GM21528 (cell line): ENCODE data around the gene ADRA2A.

Source experiments
- ATAC-seq: cut with Tn5 transposase; IDR thresholded peaks from one replicate; pipeline ENCODE4 v1.9.1; 2021; ENCODE audit warnings: mild to moderate bottlenecking, moderate library complexity; ENCODE audit not compliant: unreplicated experiment, low FRiP score

ADRA2A gene

GRCh38 chr10:111076682-111077478 lies at the start of gene ADRA2A:
Gene ADRA2A, plus strand, starts transcription at chr10:111077029. Its CDS starts 968 bp downstream, at chr10:111077997.
- ATAC-seq: peak; percentile 33

DNA sequence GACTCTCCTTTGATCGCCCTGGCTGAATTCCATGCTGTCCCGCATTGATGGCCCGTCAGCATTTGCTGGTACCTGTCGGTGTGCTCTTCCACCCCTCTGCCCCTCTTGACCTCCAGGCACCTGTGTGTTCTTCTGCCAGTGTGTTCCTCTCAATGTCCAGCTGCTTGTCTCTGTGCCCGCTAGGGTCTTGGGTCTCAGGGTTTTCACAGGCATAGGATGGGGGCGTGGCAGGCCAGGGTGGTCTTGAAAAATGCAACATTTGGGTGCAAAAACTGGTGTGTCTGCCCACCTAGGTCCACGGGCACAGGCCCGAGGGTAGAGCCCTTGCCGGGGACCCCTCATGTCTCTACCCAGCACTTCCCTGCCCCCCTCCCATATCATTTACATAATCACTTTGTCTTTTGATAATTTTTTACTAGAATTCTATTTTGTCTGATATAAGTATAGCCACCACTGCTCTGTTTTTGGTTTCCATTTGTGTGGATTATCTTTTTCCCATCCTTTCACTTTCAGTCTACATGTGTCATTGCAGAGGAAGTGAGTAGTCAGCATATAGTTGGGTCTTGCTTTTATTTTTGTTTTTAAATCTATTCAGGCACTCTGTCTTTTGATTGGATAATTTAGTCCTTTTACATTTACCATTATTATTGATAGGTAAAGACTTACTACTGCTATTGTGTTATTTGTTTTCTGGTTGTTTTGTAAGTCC lies 46.6 kb upstream of the ADRA2A start:
- no peak for ATAC-seq

DNA sequence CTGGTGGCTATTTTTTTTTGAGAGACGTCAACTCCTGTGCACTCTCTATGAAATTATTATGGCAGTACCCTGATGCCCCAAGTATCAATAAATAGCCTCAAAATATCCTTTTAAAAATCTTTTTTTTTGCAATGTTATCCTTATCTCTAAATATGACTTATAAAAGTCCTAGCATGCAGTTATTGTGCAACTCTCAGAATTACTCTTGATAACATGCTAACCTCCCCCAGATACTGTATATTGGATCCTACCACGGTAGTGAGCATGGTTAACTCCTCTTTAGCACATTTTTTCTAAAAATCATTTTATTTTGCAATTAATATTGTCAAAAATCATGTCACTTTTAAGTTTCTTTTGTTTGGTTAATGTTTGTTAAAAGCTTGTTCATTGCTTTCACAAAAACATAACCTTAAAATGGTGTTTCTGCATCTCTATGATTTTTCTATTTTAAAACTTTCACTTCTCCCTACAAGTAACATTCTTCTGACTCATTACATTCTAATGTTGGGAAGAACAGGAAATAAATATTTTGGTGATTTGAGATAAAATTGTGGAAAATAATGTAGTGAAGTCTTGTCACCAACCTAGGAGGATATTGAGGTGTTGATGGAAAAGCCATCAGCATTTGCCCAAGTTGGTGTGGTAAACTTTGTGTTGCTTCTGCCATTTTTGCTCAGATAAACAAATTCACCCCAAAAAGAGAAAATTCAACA lies 42.1 kb upstream of the ADRA2A start:
- ATAC-seq: no peak

DNA sequence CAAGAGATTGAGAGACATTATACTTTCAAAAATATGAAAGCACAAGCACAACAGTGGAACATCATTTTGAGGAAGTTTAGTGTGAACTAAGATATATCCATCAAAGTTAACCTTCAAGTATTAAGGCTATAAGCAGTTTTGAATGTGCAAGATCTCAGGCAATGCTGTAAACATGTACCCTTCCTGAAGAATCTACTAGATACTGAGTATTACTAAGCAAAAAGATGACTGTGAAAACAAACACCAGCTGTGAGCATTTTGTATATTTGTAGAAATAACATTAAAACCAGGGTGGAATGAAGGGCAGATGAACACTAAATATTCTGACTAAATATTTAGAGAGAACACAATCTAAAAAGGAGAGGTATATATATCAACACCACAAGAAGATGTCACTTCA lies 41.3 kb upstream of the ADRA2A start:
- no peak for ATAC-seq

DNA sequence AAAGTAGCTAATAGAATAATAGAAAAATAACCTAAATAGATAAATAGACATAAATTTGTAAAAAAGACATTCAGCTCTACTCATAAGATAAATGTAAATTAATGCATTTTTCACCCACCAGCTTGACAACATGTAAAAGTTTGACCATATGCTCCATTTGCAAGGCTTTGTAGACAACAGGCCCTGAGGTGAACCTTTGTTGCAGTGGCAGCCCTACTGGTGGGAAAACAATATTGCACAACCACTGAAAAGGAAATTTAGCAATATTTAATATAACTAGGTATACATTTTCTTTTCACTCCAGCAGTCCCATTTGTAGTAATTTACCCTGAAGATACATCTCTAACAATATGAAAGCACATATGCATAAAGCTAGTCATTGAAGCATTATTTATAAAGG lies 39.0 kb upstream of the ADRA2A start:
- no peak for ATAC-seq

GRCh38 chr10:111039522-111039921 lies 37.3 kb upstream of the ADRA2A start:
- ATAC-seq: no peak

DNA sequence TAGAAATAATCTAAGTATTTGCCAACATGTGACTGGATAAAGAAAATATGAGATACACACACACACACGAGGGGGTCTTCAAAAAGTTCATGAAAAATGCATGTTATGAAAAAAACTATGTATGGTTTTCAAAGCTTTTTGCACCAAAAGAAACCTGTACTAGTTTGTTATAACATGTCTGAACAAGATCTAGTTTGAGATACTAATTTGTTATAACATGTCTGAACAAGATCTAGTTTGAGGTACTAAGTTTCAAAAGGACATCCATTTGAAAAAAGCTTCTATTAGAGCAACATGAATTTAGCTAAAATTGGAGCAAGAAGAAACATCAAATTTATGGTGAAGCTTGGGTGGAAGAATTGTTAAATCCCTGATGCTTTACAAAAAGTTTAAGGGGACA lies 19.8 kb upstream of the ADRA2A start:
- ATAC-seq: no peak

DNA sequence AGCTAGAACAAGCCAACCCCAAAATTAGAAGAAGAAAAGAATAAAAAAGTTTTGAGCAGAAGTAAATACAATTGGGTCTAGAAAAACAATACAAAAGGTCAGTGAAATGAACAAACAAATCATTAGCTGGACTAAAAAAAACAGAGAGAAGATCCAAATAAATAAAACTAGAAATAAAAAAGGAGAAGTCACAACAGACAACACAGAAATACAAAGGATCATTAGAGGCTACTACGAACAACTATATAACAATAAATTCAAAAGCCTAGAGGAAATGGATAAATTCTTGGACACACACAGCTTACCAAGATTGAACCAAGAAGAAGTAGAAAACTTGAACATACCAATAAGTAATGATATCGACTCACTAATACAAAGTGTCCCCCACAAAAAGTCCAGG lies 13.4 kb upstream of the ADRA2A start:
- ATAC-seq: no peak

GRCh38 chr10:111072232-111072631 lies 4.6 kb upstream of the ADRA2A start:
- ATAC-seq: no peak

DNA sequence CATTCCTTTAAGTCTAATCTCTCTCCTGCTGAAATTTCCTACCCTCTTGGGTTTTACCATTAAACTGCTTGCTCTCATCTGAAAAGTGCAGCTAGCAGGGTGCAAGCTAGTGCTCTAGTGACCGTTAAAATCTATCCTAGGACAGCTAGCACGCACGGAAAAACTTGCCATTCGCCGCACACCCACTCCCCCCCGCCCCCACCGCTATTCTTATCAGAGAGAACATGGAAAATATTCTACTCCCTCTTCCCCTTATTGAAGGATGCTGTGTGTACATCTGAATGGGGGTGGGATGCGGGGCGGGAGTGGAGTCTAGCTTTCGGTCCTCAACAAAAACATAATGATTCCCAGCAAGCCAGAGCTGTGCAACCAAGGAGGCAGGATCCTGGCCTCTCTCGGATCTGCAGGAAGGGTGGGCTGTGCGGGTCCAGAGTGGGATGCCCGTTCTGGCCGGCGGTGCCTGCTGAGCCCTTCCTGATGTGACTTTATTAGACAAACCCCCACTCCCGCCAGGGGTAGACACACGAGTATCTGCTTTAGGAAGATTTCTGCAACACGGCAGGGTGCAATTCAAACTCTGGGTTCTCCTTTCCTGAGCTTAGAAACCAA lies 1.1 kb upstream of the ADRA2A start:
- ATAC-seq: no peak

GRCh38 chr10:111076191-111076681 lies 593 bp upstream of the ADRA2A start:
- peak; percentile 75 for ATAC-seq

DNA sequence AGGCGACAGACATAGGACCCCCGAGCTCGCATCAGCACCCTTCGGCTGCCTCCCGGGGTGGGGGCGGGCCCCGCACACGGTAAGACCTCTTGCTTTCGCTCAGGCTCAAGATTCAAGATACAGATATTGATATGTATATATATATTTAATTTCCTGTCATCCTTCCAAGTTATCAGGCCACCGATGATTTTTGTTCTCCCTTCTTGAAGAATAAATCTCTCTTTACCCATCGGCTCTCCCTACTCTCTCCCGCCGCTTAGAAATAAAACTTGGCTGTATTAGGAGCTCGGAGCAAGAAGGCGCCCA lies 603 bp downstream of the ADRA2A start:
- no peak for ATAC-seq

- ATAC-seq: no peak
These were observed 1.1 kb downstream of the ADRA2A start for GRCh38 chr10:111077785-111078504.

DNA sequence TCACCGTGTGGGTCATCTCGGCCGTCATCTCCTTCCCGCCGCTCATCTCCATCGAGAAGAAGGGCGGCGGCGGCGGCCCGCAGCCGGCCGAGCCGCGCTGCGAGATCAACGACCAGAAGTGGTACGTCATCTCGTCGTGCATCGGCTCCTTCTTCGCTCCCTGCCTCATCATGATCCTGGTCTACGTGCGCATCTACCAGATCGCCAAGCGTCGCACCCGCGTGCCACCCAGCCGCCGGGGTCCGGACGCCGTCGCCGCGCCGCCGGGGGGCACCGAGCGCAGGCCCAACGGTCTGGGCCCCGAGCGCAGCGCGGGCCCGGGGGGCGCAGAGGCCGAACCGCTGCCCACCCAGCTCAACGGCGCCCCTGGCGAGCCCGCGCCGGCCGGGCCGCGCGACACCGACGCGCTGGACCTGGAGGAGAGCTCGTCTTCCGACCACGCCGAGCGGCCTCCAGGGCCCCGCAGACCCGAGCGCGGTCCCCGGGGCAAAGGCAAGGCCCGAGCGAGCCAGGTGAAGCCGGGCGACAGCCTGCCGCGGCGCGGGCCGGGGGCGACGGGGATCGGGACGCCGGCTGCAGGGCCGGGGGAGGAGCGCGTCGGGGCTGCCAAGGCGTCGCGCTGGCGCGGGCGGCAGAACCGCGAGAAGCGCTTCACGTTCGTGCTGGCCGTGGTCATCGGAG lies 1.8 kb downstream of the ADRA2A start:
- ATAC-seq: no peak

DNA sequence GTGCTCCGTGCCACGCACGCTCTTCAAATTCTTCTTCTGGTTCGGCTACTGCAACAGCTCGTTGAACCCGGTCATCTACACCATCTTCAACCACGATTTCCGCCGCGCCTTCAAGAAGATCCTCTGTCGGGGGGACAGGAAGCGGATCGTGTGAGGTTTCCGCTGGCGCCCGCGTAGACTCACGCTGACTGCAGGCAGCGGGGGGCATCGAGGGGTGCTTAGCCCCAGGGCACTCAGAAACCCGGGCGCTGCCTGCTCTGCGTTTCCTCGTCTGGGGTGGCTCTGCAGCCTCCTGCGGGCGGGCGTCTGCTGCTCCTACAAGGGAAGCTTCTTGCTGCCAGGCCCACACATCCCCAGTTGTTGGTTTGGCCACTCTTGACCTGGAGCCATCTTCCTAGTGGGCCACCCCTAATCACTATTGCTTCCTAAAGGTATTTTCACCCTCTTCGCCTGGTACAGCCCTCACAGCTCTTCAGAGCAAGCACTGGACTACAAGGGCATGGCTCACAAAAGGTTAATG lies 2.5 kb downstream of the ADRA2A start:
- ATAC-seq: no peak

DNA sequence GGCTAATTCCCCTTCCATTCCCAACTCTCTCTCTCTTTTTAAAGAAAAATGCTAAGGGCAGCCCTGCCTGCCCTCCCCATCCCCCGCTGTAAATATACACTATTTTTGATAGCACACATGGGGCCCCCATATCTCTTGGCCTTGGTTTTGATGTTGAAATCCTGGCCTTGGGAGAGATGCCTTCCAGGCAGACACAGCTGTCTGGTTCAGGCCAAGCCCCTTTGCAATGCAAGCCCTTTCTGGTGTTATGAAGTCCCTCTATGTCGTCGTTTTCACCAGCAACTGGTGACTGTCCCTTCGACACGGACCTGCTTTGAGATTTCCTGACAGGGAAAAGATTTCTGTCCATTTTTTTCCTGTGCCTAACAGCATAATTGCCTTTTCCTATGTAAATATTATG lies 3.0 kb downstream of the ADRA2A start:
- ATAC-seq: no peak

GRCh38 chr10:111080224-111080623 lies 3.4 kb downstream of the ADRA2A start:
- ATAC-seq: no peak

DNA sequence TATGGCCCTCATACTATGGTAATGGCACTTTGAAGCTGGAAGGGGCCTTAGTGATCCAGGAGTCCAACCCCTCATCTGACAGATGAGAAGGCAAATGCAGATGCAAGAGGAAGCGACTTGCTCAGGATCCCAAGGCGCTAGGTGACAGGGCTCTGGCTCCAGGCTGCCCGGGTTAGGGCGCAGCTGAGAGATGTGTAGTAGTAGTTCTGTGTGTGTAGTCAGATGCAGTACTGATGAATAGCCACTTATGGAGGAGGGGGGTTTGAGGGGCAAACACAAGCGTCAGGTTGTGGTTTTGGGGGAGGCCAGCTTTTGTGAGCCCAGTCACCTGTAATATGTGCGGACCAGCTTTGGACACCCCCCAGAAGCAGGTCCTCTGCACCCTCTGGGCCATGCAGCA lies 4.8 kb downstream of the ADRA2A start:
- ATAC-seq: no peak

- ATAC-seq: no peak
These were observed 5.5 kb downstream of the ADRA2A start for GRCh38 chr10:111082102-111082975.
